EL (cell line): ENCODE data around the gene OR5T2.
"Not testable (repeated sequence)": the region's sequence is repeated elsewhere in the genome, so short reads cannot be mapped to it uniquely, and the experiment has no call there.

Experiments used
- DNase-seq: peaks from one replicate; pipeline ENCODE4 v3.0.0-alpha.2; 2016

OR5T2 gene

DNA sequence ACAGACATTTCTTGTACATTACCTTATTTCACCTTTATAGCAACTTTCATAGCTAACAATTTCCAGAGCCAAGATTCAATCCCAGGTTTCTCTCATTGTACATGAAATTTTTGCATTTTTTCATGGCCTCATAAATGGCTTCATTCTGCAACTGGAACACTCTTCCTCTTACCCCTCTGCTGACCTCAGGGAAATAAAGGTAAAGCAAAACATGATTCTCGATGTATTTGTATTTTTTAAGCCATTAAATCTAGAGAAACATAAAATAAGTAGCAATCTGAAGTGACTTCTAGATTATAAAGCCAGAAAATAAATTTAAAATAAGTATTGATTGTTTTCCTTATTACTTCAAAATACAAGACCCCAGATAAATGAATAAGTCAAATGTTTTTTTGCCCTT is at the start of gene OR5T2:
OR5T2 (minus strand) TSS at position 101 of the 400 bp plus-strand sequence. CDS start 1,193 bp downstream, outside the sequence.
- DNase-seq = no peak

DNA sequence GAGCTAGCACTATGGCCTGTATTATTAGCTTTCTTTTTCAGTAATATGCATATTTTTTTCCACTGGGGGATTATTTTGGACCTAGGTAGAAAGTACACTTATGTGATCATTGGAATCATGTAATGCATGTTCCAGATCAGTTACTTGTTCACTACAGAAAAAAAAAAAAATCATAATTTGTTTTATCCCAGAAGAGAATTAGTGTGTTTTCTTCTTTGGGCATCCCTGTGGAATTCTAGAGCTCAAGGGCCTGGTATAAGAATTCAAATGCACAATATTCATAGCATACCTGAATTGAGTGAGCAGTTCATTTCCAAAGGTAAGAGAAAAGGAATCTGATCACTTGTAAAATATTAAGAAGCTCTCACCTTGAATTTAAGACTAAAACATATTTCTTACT is 39.8 kb upstream of the OR5T2 start, which contains the start of gene OR5T1:
OR5T1 (plus strand) TSS at position 301 of the 400 bp plus-strand sequence. CDS start 1,485 bp downstream, outside the sequence.
- DNase-seq = no peak

DNA sequence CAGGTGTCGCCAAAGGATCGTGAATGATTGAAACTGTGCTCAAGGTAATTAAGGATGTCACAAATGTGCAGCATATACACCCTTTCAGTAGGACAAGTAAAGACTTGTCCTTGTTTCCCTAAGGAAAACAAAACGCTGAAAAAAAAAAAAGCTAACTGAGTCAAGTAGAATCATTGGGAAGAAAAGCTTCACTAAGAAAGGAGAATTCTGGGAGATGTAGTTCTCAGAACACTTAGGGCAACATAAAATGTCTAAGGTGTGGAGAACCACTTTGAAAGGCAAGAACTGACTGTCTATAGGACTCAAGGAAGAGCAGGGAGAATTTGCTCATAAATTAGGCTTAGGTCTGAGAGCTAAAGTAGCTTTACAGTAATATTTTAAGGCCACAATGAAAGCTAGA is 37.0 kb upstream of the OR5T2 start:
- DNase-seq = no peak

DNA sequence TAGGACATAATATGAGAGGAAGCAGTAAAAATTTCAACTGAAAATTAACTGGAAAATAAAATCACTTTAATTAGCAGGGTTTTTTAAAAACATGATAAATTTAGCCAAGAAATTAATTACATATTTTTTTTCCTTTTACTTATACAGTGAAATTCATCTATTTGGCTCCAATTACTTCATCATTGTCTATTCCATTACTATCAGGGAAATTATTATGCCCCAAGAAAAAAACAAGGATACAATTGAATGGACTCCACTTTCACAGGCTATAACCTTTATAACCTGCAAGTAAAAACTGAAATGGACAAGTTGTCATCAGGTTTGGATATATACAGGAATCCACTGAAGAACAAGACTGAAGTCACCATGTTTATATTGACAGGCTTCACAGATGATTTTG is 17.9 kb upstream of the OR5T2 start, which contains the start of gene OR5T3:
OR5T3 (plus strand) TSS at position 301 of the 400 bp plus-strand sequence; CDS start at position 301, 0 bp downstream.
- DNase-seq = no peak

DNA sequence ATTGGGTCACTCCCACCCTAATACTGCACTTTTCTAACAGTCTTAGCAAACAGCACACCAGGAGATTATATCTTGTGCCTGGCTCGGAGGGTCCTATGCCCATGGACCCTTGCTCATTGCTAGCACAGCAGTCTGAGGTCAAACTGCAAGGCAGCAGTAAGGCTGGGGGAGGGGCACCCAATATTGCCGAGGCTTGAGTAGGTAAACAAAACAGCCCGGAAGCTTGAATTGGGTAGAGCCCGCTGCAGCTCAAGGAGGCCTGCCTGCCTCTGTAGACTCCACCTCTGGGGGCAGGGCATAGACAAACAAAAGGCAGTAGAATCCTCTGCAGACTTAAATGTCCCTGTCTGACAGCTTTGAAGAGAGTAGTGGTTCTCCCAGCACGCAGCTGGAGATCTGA is 14.3 kb downstream of the OR5T2 start:
- DNase-seq = not testable (repeated sequence)

DNA sequence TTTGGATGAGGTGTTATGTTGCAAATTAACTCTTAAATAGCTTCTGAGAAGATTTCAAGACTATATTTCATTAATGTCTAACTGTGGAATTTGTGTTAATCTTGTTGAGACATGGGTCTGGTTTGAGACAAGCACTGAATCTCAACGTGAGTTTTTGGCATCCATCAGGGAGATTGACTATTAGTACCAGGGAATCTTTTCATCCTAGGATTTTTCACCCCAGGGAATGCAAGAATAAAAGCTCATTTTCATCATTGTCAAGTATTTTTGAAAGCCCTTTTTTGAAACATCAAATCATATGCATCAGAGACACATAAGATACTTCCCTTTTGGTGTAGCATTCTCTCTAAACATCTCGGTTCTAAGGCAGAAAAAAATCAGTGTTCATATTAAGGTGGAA is 19.5 kb downstream of the OR5T2 start:
- no peak for DNase-seq

DNA sequence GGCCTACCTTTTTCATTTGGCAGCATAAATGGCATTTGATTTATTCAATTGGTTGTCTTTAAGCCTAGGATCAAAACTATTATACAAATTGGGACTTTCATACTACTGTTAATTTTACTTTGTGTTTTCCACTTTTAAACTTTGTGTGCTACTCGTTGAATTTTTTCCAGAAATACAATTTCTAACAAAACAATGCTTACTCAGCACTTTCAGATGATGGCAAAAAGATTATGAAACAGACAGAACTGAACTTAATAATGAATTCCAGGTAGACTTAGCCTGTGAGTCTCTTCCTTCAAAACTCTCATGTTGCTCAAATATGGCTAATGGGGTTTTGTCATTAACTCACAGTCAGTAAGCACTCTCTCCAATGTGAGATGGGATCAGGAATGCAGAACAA is 26.3 kb downstream of the OR5T2 start:
- no peak for DNase-seq

DNA sequence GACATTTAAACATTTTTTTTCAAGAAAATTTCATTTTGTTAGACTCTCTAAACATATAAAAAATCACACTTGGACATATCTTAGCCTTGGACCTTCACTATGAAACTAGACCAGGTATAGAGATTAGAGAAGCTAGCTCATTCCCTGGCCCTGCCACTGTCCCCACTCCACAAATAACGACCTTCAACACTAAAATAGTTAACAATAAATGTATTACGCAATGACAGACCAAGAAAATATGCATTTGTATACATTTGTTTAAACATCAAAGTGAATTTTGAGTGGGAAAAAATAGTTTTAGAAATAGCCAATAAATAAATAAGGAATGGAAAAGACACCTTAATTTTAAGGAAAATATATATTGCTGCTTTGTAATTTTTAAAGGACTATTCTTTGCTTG is 36.7 kb downstream of the OR5T2 start:
- no peak for DNase-seq

DNA sequence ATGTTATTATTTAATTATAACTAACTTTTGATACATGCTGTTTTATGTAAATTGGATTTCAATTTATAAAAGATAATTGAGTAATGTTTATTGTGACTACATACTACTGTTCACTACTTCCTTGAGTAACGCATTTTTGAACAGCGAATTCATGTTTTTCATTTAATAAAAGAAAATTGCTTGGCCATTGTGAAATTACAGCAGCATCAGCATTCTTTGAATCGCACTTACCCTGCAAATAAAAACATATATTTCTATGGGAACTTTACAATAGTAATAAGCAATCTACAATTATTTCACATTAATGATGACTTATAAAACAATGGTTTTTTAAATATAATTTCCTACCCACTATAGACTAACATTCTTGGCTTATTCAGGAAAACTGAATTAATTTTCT is 37.4 kb downstream of the OR5T2 start:
- DNase-seq = no peak

DNA sequence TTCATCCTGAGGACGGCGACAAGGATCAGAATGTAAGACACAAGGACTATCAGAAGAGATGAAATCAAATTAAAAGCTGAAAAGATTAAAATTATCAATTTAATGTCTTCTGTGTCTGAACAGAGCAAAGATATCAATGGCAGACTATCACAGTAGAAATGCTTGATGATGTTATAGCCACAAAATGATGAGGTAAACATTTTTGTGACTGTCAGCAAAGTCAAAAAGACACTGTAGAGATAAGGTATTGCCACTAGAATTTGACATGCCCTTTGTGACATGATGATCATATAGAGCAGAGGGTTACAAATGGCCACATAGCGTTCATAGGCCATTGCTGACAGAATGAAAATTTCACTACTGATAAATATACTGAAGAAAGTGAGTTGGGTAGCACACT is 45.5 kb downstream of the OR5T2 start:
- no peak for DNase-seq

DNA sequence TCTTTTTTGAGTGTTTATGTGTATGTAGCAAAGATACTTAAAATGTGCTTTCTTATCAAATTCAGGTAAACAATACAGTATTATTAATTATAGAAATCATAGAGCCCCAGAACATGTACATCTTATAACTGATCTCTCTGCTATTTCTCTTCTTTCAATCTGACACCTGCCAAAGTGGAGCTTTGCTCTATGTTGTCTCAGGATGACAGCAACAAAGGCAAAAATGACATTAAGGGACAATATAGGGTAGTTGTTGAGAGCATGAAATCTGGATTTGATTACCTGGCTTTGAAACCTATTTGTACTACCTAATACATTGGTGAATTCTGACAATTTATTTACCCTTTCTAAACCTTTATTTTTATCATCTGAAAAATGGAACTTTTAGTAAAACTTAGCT is 50.6 kb downstream of the OR5T2 start:
- no peak for DNase-seq
